Measurements from ENCODE around the gene MEP1A. TPM values are rescaled to one million over a fixed set of nuclear protein-coding genes. Genes with fewer than 3 reads are reported as not detected.
"Not testable (repeated sequence)": the region's sequence is repeated elsewhere in the genome, so short reads cannot be mapped to it uniquely, and the experiment has no call there.

The MEP1A gene
- under 1 TPM in 1 of 10 donors, not detected in 9; 0.30 TPM for polyA plus RNA-seq (ENCODE audit: insufficient read length in 10 of 10)
- long read RNA-seq, donor 1, result 0 reads
- long read RNA-seq, donor 2, result 0 reads
- long read RNA-seq, donor 3, result 0 reads
- long read RNA-seq, donor 4, result 0 reads
- long read RNA-seq, donor 5, result 0 reads
- long read RNA-seq, donor 6, result 0 reads
- long read RNA-seq, donor 7, result 0 reads
- long read RNA-seq, donor 8, result 0 reads
- long read RNA-seq, donor 9, result 0 reads

- no peak for DNase-seq
These were observed at the start of gene MEP1A for GRCh38 chr6:46793138-46793537. Gene MEP1A, plus strand, starts transcription at chr6:46793389. Its CDS starts 10 bp downstream, at chr6:46793399.

GRCh38 chr6:46743425-46744158 is 49.6 kb upstream of the MEP1A start:
- DNase-seq, result no peak

DNA sequence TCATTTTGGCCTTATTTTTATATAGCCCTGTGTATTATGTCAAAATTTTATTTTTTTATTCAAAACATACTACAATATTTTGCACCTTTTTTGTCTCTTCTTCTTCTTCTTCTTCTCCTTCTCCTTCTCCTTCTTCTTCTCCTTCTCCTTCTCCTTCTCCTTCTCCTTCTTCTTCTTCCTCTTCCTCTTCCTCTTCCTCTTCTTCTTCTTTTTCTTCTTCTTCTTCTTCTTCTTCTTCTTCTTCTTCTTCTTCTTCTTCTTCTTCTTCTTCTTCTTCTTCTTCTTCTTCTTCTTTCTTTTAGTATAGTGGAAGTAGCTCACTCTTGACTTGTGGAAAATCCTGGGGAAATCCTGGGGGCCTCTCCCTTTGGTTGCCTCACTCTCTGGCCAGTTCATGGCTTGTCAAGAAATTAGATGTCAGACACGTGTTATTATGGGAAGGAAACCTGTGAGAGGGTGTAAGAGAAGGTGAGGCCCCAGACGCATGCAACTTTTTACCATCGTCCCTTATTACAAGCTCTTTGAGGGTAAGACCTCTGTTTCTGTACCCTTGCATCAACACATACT is 48.9 kb upstream of the MEP1A start:
- not testable (repeated sequence) for DNase-seq

DNA sequence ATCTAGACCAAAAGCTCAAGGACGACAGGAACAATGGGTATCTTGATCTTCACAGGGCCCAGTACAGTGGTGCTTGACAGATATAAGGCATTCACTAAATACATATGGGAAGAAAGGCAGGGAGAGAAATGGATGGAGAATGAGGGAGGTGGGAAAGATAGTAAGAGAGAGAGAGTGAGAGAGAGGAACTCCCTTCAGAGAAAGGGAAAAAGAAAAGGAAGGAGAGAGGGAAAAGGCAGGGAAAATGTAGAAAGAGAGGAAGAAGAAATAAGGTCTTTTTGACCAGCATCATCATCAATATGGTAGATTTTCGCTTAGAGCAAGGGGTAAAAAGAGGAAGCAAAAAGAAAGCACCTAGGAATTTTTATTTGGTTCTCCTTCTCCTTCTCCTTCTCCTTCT is 47.2 kb upstream of the MEP1A start:
- no peak for DNase-seq

DNA sequence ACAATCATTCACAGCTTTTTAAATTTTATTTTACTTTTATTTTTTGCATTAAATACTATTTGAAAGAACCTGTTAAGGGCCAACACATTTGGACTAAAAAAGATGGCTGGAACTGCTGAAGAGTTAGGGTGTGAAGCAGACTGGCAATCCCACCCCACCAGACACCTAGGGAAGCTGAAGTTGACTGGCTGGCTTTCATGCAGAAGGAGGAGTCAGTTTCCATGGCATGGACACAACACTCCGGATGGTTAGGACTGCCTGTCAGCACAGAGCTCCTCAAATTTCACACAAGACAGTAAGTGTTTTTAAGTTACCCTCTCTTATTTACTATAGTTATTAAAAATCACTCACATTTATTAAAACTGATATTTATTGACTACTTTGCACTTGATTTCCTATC is 46.5 kb upstream of the MEP1A start, which contains the start of gene ANKRD66:
Gene ANKRD66, plus strand, starts transcription at position 238 of the 400 bp plus-strand sequence. CDS start 5,016 bp downstream, outside the sequence.
- peak in 1 of 3 donors; percentile 11 for DNase-seq

GRCh38 chr6:46748940-46749503 is 44.2 kb upstream of the MEP1A start:
- no peak for DNase-seq

DNA sequence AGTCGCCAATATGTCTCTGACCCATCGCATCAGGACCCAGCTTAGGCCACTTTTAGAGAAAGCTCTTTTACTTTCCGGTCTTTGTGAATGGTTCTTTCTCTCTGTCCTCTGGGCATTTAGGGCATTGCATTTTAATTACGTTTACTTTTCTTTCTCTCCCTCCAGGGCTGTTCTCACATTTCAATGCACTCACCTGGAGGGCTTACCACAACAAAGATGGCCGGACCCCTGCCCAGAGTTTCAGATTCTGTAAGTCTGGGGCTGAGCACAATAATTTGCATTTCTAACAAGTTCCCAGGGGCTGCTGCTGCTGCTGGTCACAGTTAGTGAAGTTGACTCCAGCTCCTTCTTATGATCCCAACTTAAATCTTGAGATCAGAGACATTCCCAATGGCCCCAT is 43.5 kb upstream of the MEP1A start:
- no peak for DNase-seq

- DNase-seq, result no peak
These were observed 41.5 kb upstream of the MEP1A start for GRCh38 chr6:46751658-46752057.

DNA sequence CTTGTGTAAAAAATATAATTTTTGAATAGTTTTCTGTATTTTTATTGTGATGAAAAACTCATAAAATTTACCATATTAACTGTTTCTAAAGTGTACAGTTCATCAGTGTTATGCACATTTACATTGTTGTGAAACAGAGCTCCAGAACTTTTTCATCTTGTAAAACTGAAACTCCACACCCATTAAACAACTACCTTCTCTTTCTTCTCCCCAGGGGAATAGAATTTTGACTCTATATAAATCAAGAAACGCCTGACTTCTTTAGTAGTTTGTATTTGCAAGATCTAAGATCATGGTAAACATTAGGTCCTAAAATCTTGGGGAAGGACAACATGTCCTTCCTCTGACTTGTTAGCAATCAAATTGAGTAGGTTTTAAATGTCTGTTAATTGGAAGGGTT is 37.3 kb upstream of the MEP1A start:
- DNase-seq, result no peak

DNA sequence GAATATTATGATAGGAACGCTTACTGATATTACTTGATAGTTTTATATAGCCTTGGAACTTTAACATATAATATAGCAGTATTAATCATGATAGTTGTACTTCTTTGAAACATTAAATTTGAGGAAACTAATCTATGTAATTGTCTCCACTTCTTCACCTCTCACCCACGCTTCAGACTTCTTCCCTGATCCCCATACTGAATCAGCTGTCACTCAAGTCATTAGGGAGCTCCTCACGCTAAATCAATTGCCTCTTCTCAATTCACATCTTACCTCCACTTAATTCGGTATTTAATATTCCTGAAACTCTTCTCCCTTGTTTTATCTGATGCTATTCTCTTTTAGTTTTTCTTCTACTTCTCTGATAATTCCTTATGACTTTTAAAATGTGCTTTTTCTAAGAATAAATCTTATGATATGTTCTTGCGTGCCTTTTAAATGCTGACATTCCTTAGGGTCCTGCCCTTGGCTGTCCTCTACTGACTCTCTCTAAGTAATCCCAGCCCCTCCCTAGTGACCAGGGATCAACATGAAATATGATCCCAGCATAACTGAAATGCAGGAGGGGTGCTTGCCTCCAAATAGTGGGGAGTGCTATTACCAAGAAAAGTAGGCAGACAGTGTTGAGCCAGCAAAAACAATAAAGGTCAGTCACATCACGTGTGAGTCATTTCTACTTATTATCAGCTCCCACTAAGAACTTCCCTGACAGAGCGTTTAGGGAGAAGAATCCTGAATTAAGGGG is 36.5 kb upstream of the MEP1A start:
- peak in 1 of 3 donors; percentile 73 for DNase-seq

- DNase-seq, result peak in 1 of 3 donors; percentile 44
These were observed 36.0 kb upstream of the MEP1A start for GRCh38 chr6:46757214-46757596.

- no peak for DNase-seq
These were observed 34.0 kb upstream of the MEP1A start for GRCh38 chr6:46758960-46759753.

GRCh38 chr6:46760925-46761324 is 32.3 kb upstream of the MEP1A start:
- no peak for DNase-seq

DNA sequence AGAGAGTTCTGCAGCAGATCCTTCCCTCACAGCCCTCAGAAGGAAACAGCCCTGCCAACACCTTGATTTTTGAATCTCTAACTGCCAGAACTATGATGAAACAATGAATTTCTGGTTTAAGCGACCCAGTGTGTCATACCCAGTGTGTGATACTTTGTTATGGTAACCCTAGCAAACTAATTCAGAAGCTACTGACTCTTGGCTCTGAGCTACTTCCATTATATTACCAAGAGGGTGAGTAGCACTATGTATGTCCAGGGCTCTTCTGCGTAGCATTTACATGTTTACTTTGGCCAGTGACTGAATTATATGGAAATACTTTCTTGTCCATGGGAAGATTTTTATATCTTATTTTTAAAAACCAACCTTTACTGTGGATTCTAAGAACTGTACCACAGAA is 29.7 kb upstream of the MEP1A start:
- no peak for DNase-seq

DNA sequence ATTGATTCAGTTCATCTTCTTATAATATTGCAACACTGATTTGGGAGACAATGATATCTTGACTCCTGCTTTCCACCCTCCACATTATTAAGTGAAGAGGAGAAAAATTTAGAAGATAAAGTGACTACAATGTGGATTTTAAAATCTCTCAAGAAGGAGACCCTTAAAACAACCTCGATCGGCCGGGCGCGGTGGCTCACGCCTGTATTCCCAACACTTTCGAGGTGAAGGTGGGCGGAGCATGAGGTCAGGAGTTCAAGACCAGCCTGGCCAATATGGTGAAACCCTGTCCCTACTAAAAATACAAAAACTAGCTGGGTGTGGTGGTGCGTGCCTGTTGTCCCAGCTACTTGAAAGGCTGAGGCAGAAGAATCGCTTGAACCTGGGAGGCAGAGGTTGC is 28.9 kb upstream of the MEP1A start:
- DNase-seq, result not testable (repeated sequence)

DNA sequence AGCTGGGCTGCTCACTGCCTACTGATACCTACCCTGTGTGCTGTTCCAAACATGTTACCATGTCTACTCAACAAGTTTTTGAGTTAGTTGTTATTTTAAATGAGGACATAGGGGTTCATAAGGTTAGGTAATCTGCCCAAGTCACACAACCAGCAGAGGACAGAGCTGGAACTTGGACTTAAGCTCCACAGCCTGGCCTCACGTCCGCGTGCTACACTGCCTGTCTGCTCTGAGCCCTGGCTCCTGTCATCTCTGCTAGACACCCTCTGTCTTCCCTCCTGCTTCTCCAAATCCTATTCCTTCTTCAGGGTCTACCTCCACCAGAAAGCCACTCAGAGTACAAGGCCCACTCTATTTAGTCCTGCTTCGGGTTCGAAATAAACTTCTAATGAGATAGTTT is 28.2 kb upstream of the MEP1A start:
- DNase-seq, result no peak

DNA sequence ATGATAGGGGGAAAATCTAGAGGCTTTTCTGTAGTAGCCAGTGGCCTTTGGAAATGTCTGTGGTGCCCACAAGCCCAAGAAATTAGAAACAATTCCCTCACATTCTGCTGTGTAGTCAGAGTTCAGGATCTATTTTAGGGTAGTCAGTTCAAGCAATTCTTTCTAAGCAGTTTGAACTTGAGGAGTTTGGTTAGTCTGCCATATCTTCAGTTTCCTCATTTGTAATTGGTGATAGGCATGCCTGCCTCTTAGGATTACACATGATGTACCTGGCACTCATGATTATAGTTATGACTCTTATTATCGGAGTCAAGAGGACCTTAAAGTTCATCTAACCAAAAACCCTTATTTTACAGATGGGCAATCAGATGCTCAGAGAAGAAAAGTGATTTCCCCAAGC is 21.2 kb upstream of the MEP1A start:
- DNase-seq, result no peak

DNA sequence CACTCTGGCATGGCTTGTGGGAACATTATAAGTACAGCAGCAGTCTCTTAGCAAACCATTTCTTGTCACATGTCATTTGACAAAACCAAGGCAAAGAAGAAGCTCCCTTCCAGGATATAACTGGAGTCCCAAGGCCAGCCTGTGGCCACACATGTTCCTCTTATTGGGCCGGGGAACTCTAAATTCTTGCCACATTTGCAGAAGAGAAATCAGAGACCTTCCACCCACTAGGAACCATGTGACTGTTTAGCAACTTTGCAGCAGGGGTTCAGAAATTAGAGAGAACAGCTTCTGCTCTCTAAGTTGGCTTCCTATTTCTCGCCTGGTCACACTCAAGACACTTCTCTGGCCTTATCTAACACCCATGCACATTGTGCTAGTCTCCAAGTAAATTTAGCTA is 20.4 kb upstream of the MEP1A start:
- peak in 1 of 3 donors; percentile 31 for DNase-seq

DNA sequence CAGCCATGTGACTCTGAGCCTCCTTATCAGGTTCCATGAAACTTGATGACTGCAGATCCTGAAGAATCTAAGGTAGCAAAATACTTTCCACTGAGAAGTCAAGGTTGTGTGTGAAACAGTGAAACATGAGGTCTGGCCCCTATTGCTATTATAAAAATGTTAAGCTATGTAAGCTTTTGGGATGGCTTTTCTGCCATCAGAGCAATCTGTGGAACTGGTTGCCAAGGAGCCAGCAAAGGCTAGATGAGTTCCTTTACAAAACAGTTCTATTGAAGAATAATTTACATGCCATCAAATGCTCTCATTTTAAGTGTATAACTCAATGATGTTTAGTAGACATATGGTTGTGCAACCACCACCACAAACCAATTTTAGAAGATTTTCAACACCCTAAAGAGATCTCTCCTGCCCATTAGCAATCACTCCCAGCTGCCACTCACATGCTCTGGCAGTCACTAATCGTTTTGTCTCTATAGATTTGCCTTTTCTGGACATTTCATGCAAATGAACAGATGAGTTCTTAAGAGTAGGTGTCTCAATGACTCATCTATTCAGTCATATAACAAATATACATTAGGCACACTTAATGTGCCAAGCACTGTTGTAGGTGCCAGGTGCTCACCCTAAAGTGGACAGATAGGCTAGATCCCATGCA is 19.9 kb upstream of the MEP1A start:
- no peak for DNase-seq

DNA sequence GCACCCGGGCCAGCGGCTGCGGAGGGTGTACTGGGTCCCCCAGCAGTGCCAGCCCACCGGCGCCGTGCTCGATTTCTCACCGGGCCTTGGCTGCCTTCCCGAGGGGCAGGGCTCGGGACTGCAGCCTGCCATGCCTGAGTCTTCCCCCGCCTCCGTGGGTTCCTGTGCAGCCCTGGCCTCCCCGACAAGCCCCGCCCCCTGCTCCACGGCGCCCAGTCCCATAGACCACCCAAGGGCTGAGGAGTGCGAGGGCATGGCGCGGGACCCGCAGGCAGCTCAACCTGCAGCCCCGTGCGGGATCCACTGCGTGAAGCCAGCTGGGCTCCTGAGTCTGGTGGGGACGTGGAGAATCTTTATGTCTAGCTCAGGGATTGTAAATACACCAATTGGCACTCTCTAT is 18.5 kb upstream of the MEP1A start:
- DNase-seq, result not testable (repeated sequence)

Measured in muscle of back (tissue), 13 donors.